BJ (cell line): ENCODE results near the gene NINJ2. TPM values are rescaled to one million over a fixed set of nuclear protein-coding genes. Genes with fewer than 3 reads are reported as not detected.

Experiments used
- CTCF ChIA-PET: fragments of 350-600 bp; formaldehyde crosslinking; extraction: SDS; loops from one replicate; lab custom pipeline; 2021; ENCODE audit warnings: antibody characterized with exemption, inconsistent platforms; lab: Yijun Ruan, JAX
- POLR2A ChIA-PET: fragments of 300-600 bp; sonication (Branson Sonifier 250); formaldehyde crosslinking; extraction: SDS; loops from one replicate; lab custom pipeline; 2021; ENCODE audit warnings: antibody characterized with exemption; lab: Charles Lee
- DNase-seq: peaks from one replicate; pipeline ENCODE4 v3.0.0-alpha.2; 2011; ENCODE audit warnings: low read depth
- H3K27me3 ChIP-seq: 2 replicates; pipeline ENCODE4 v1.6.0; 2011; ENCODE audit warnings: low read length; ENCODE audit not compliant: control insufficient read depth, insufficient read depth
- H3K36me3 ChIP-seq: 2 replicates; pipeline ENCODE4 v1.5.1; 2011; ENCODE audit warnings: low read length; ENCODE audit not compliant: control insufficient read depth, insufficient read depth
- H3K4me3 ChIP-seq: 2 replicates; pipeline ENCODE4 v1.5.1; 2011; ENCODE audit warnings: low read depth, mild to moderate bottlenecking, control low read depth, low read length
- CTCF ChIP-seq: IDR thresholded peaks from 2 replicates; pipeline ENCODE4 v1.5.1; 2011; ENCODE audit warnings: low read depth, mild to moderate bottlenecking, control low read depth, inconsistent platforms, low read length, moderate library complexity; ENCODE audit not compliant: insufficient read depth
- polyA plus RNA-seq: library from polyadenylated mRNA; depleted of rRNA; stranded (reverse); fragments of >200 nt; gene quantifications from 2 replicates; pipeline ENCODE4 v1.2.3, GENCODE V29; 2011

NINJ2 gene
- polyA plus RNA-seq, 1 experiment: 0.32 TPM

- no peaks in the 10 kb centered on the region for H3K36me3 ChIP-seq
- DNase-seq: no peak
- ChIA-PET POLR2A (interaction anchor here (0.5 kb wide), 1 partner anchor 270 kb away, joined by 5 read pairs; no protein-coding TSS in a partner anchor), CTCF (interaction anchor here (0.6 to 2.2 kb wide), 4 partner anchors 9 to 147 kb away, joined by 3 to 8 read pairs (median 4); no protein-coding TSS in a partner anchor)
- no peak for TF ChIP-seq CTCF
- peaks cover 11% of the 10 kb centered on the region; the same call in 1 of the 2 replicates for H3K27me3 ChIP-seq
- no peak overlapping the region for H3K4me3 ChIP-seq
Observed at GRCh38 chr12:587132-588023, 75.9 kb downstream of the NINJ2 start.

- POLR2A ChIA-PET: no interaction called here
- no peak for TF ChIP-seq CTCF
- no peaks in the 10 kb centered on the region for H3K36me3 ChIP-seq
- no peak for DNase-seq
- CTCF ChIA-PET: interaction anchor here (0.9 to 2.2 kb wide), 4 partner anchors 10 to 16 kb away, joined by 3 to 11 read pairs (median 7); no protein-coding TSS in a partner anchor
- peaks cover 11% of the 10 kb centered on the region; the same call in 1 of the 2 replicates for H3K27me3 ChIP-seq
- no peak overlapping the region for H3K4me3 ChIP-seq
Observed at GRCh38 chr12:586318-587071, 76.8 kb downstream of the NINJ2 start.

GRCh38 chr12:585062-586061, 77.9 kb downstream of the NINJ2 start:
- no peak for TF ChIP-seq CTCF
- POLR2A ChIA-PET: no interaction called here
- Histone ChIP-seq H3K36me3 (no peaks in the 10 kb centered on the region), H3K27me3 (peaks cover 7% of the 10 kb centered on the region; the same call in 1 of the 2 replicates), H3K4me3 (no peak overlapping the region)
- CTCF ChIA-PET: interaction anchor here (0.9 to 2.2 kb wide), 3 partner anchors 9 to 15 kb away, joined by 3 to 11 read pairs (median 6); no protein-coding TSS in a partner anchor
- DNase-seq: no peak

GRCh38 chr12:583251-583869, 79.9 kb downstream of the NINJ2 start:
- H3K27me3 ChIP-seq: peaks cover 4% of the 10 kb centered on the region; the same call in 1 of the 2 replicates
- CTCF ChIA-PET: interaction anchor here (0.8 kb wide), 1 partner anchor 168 kb away, joined by 3 read pairs; no protein-coding TSS in a partner anchor
- POLR2A ChIA-PET: no interaction called here

More at GRCh38 chr12:583251-583869, 79.9 kb downstream of the NINJ2 start:
- H3K4me3 ChIP-seq: no peak overlapping the region
- no peak for DNase-seq
- TF ChIP-seq CTCF: no peak
- H3K36me3 ChIP-seq: no peaks in the 10 kb centered on the region
